ENCODE measurements around the gene KRT39. TPM values are rescaled to one million over a fixed set of nuclear protein-coding genes. Genes with fewer than 3 reads are reported as not detected.

KRT39 gene
- total RNA-seq, result 1.0 TPM in 1 of 2 replicates, not detected in the other
- not detected in 2 replicates for polyA plus RNA-seq

DNA sequence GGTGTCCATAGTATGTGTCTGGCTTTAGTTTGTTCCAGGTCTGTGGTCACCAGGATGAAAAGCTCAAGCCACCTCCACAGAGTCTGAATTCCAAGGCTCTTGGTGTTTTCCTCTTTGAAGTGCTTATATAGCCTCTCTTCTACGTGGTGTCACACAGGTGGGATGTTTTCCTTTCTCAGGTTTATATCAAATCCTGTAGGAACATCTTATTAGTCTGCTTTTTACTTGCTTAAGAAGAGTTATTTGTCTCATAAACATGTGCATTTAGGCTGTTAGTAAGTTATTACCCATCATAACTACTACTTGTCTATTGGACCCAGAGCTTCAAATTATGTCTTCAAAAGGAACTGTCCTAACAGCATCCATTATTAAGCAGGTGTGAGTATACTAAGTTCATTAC is at the start of gene KRT39:
Gene KRT39 (minus strand): TSS at position 101 of the 400 bp plus-strand sequence. CDS start 92 bp downstream, at position 9.
- Histone ChIP-seq H2AFZ (no peak within 1 kb of the TSS), H4K20me1 (ENCODE audit: insufficient read depth, poor library complexity, severe bottlenecking) (no peaks in the 10 kb centered on the region), H3K9me2 (replicated peaks; ENCODE audit: insufficient read depth) (no peaks in the 10 kb centered on the region), H3K4me3 (no peak within 1 kb of the TSS), H3K79me2 (no peaks in the 10 kb centered on the region), H3K27ac (no peak within 1 kb of the TSS), H3K4me1 (ENCODE audit: insufficient read depth) (no peaks in the 10 kb centered on the region), H3K4me2 (no peak within 1 kb of the TSS), H3K36me3 (replicated peaks; ENCODE audit: insufficient read depth, low read depth) (no peaks in the 10 kb centered on the region), H3K9me3 (ENCODE audit: low read depth) (no peaks in the 10 kb centered on the region), H3K27me3 (no peaks in the 10 kb centered on the region)
- 52% methylated on average over 1 of the region's 1 CpG for WGBS (ENCODE audit: low lambda C conversion rate, missing lambda C conversion rate)
- no peak for DNase-seq (ENCODE audit: low spot score)
- TF ChIP-seq EZH2phosphoT487 (IDR thresholded peaks at IDR 0.05; ENCODE audit: low read depth, severe bottlenecking, unreplicated experiment), result no peak
- TF ChIP-seq EZH2 (IDR thresholded peaks at IDR 0.05; ENCODE audit: borderline replicate concordance), result no peak
- TF ChIP-seq, protein P1, sequence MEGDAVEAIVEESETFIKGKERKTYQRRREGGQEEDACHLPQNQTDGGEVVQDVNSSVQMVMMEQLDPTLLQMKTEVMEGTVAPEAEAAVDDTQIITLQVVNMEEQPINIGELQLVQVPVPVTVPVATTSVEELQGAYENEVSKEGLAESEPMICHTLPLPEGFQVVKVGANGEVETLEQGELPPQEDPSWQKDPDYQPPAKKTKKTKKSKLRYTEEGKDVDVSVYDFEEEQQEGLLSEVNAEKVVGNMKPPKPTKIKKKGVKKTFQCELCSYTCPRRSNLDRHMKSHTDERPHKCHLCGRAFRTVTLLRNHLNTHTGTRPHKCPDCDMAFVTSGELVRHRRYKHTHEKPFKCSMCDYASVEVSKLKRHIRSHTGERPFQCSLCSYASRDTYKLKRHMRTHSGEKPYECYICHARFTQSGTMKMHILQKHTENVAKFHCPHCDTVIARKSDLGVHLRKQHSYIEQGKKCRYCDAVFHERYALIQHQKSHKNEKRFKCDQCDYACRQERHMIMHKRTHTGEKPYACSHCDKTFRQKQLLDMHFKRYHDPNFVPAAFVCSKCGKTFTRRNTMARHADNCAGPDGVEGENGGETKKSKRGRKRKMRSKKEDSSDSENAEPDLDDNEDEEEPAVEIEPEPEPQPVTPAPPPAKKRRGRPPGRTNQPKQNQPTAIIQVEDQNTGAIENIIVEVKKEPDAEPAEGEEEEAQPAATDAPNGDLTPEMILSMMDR (IDR thresholded peaks at IDR 0.05; ENCODE audit: poor library complexity), result no peak

DNA sequence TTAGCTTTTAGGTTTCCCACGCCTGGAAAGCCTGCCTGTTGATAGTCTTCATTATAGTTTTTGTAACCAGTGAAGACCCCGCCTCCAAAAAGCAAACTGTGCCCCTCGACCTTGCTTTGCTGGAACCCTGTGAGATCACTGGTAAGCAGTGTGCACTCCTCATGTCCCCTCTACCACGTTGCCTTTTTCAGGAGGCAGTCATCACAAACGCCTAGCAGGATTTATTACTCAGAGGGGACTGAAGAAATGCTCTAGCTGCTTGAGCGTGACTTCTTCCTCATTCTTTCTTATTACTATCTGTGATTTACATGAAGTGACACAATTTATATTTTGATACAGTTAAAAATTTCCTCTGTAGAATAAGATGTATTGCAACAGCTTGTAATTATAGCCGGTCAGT is 48.7 kb upstream of the KRT39 start:
- H3K4me2 ChIP-seq, result no peak overlapping the region
- no peak overlapping the region for H3K4me3 ChIP-seq
- H3K27me3 ChIP-seq, result no peaks in the 10 kb centered on the region
- no peaks in the 10 kb centered on the region for H3K36me3 ChIP-seq (replicated peaks; ENCODE audit: insufficient read depth, low read depth)
- no peaks in the 10 kb centered on the region for H3K4me1 ChIP-seq (ENCODE audit: insufficient read depth)
- no peaks in the 10 kb centered on the region for H3K9me3 ChIP-seq (ENCODE audit: low read depth)
- no peaks in the 10 kb centered on the region for H3K79me2 ChIP-seq
- no peak overlapping the region for H3K27ac ChIP-seq
- no peak overlapping the region for H2AFZ ChIP-seq
- H4K20me1 ChIP-seq (ENCODE audit: insufficient read depth, poor library complexity, severe bottlenecking), result no peaks in the 10 kb centered on the region
- DNase-seq (ENCODE audit: low spot score), result no peak
- no peaks in the 10 kb centered on the region for H3K9me2 ChIP-seq (replicated peaks; ENCODE audit: insufficient read depth)
- TF ChIP-seq EZH2 (IDR thresholded peaks at IDR 0.05; ENCODE audit: borderline replicate concordance) (no peak), EZH2phosphoT487 (IDR thresholded peaks at IDR 0.05; ENCODE audit: low read depth, severe bottlenecking, unreplicated experiment) (no peak)
- 80% methylated on average over 7 of the region's 7 CpGs for WGBS (ENCODE audit: low lambda C conversion rate, missing lambda C conversion rate)

DNA sequence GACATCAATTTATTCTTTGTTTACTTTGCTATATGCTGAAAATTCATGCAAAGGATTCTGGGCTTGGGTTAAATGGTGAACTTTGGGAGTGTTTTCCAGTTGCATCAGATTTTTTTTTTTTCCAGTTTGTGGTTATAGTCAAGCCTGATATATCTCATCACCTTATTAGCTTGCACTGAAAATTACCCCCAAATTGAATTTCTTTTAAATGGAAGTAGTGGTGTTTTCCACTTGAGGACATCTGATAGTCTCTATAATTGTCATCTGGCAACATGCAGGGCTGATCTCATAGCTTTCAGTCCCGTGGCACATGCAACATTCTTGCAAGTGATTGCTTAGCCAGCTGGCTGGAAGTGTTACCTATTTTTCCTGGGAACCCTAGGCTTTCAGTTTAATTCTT is 46.9 kb upstream of the KRT39 start:
- H3K9me3 ChIP-seq (ENCODE audit: low read depth), result no peaks in the 10 kb centered on the region
- H2AFZ ChIP-seq, result no peak overlapping the region
- no peaks in the 10 kb centered on the region for H4K20me1 ChIP-seq (ENCODE audit: insufficient read depth, poor library complexity, severe bottlenecking)
- H3K27me3 ChIP-seq, result no peaks in the 10 kb centered on the region
- no peak overlapping the region for H3K27ac ChIP-seq
- TF ChIP-seq, protein P1 (IDR thresholded peaks at IDR 0.05; ENCODE audit: poor library complexity), result no peak
- no peak overlapping the region for H3K4me3 ChIP-seq
- peak; percentile 9 for DNase-seq (ENCODE audit: low spot score)
- 50% methylated on average over 1 of the region's 1 CpG for WGBS (ENCODE audit: low lambda C conversion rate, missing lambda C conversion rate)
- no peaks in the 10 kb centered on the region for H3K9me2 ChIP-seq (replicated peaks; ENCODE audit: insufficient read depth)
- H3K4me2 ChIP-seq, result no peak overlapping the region
- no peaks in the 10 kb centered on the region for H3K36me3 ChIP-seq (replicated peaks; ENCODE audit: insufficient read depth, low read depth)
- no peaks in the 10 kb centered on the region for H3K79me2 ChIP-seq
- H3K4me1 ChIP-seq (ENCODE audit: insufficient read depth), result peaks cover 6% of the 10 kb centered on the region

DNA sequence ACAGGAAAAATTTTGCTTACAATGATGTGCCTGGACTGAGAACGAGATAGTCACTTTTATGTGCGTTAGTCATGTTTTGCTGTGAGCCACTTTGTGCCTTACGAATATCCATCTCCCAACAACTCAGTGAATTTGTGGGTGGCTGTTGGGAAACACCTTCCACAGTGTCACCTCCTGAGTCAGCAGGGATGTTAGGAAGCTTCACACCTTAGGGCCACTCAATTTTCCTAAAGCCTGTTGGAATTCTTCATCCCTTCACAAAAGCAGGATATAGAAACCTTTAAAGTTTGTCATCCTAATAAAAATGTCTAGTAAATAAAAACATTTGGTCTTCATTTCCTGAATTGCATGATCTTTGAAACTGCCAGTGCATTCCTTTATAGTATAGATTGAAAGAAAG is 46.4 kb upstream of the KRT39 start:
- no peak overlapping the region for H3K4me2 ChIP-seq
- H3K27me3 ChIP-seq, result no peaks in the 10 kb centered on the region
- H3K9me2 ChIP-seq (replicated peaks; ENCODE audit: insufficient read depth), result no peaks in the 10 kb centered on the region
- H3K79me2 ChIP-seq, result no peaks in the 10 kb centered on the region
- H3K4me1 ChIP-seq (ENCODE audit: insufficient read depth), result peaks cover 6% of the 10 kb centered on the region
- WGBS (ENCODE audit: low lambda C conversion rate, missing lambda C conversion rate), result 54% methylated on average over 3 of the region's 3 CpGs
- H3K4me3 ChIP-seq, result no peak overlapping the region
- no peaks in the 10 kb centered on the region for H3K9me3 ChIP-seq (ENCODE audit: low read depth)
- H4K20me1 ChIP-seq (ENCODE audit: insufficient read depth, poor library complexity, severe bottlenecking), result no peaks in the 10 kb centered on the region
- H3K27ac ChIP-seq, result no peak overlapping the region
- TF ChIP-seq EZH2 (IDR thresholded peaks at IDR 0.05; ENCODE audit: borderline replicate concordance) (no peak), EZH2phosphoT487 (IDR thresholded peaks at IDR 0.05; ENCODE audit: low read depth, severe bottlenecking, unreplicated experiment) (no peak)
- TF ChIP-seq, protein P1 (IDR thresholded peaks at IDR 0.05; ENCODE audit: poor library complexity), result no peak
- DNase-seq (ENCODE audit: low spot score), result no peak
- H3K36me3 ChIP-seq (replicated peaks; ENCODE audit: insufficient read depth, low read depth), result no peaks in the 10 kb centered on the region
- H2AFZ ChIP-seq, result no peak overlapping the region
